A549 (cell line): ENCODE results near the gene ABCC5. TPM values are rescaled to one million over a fixed set of nuclear protein-coding genes. Genes with fewer than 3 reads are reported as not detected.

Experiments used
- ATAC-seq, 2 experiments: fragments of 200-7000 bp in 1 of 2; fragments of >200 bp in 1 of 2; cut with Nextera tagmentation in 1 of 2; cut with Tn5 transposase in 1 of 2; 3 replicates each; pipeline versions ENCODE4 v1.8.0 to v1.9.1; 2018 to 2020; ENCODE audit warnings: mild to moderate bottlenecking in 1 of 2, moderate library complexity in 1 of 2
- CTCF ChIA-PET: fragments of 300-600 bp; sonication (Branson Sonifier 250); formaldehyde crosslinking; extraction: SDS; loops from one replicate; lab custom pipeline; 2021; ENCODE audit warnings: antibody characterized with exemption, inconsistent platforms; lab: Yijun Ruan, JAX
- POLR2A ChIA-PET: fragments of 350-600 bp; formaldehyde crosslinking; extraction: SDS; loops from one replicate; lab custom pipeline; 2021; ENCODE audit warnings: antibody characterized with exemption, inconsistent platforms; lab: Yijun Ruan, JAX
- DNase-seq, 2 experiments: peaks; one replicate each; pipeline versions ENCODE4 v3.0.0 to v3.0.0-alpha.2; 2011 to 2016; ENCODE audit warnings: low read depth in 1 of 2, low spot score in 1 of 2
- FAIRE-seq: peaks from 2 replicates; lab custom pipeline; 2011; peaks lifted over from hg19 to GRCh38; lab: Jason Lieb, UNC
- H3K27ac ChIP-seq, 2 experiments: fragments of >200 bp; sonication (Bioruptor Twin); formaldehyde crosslinking; 3 replicates each; pipeline ENCODE4 v1.5.1; 2016 to 2017
- H3K4me1 ChIP-seq: fragments of >200 bp; sonication (Bioruptor Twin); formaldehyde crosslinking; 3 replicates; pipeline ENCODE4 v1.6.1; 2016
- H3K4me2 ChIP-seq: fragments of >200 bp; sonication (Bioruptor Twin); formaldehyde crosslinking; 3 replicates; pipeline ENCODE4 v1.6.1; 2016
- H3K4me3 ChIP-seq: fragments of >200 bp; sonication (Bioruptor Twin); formaldehyde crosslinking; 3 replicates; pipeline ENCODE4 v1.5.1; 2016
- H3K9me3 ChIP-seq: fragments of >200 bp; sonication (Bioruptor Twin); formaldehyde crosslinking; 3 replicates; pipeline ENCODE4 v1.6.1; 2016
- CBX8 ChIP-seq: fragments of 200-600 bp; sonication (generic); IDR thresholded peaks from 2 replicates; pipeline ENCODE4 v1.6.1; 2016
- CEBPB ChIP-seq, 2 experiments: fragments of >200 bp in 1 of 2; sonication (Bioruptor Twin) in 1 of 2; formaldehyde crosslinking in 1 of 2; IDR thresholded peaks; 2 replicates each; pipeline ENCODE4 v1.6.1; 2012 to 2016
- E2F6 ChIP-seq: IDR thresholded peaks from 2 replicates; pipeline ENCODE4 v1.6.1; 2012; ENCODE audit warnings: low read depth, borderline replicate concordance
- EHF ChIP-seq: fragments of 250-450 bp; sonication (Bioruptor Pico); IDR thresholded peaks from 2 replicates; pipeline ENCODE4 v1.5.0; 2020; ENCODE audit warnings: mild to moderate bottlenecking
- EHMT2 ChIP-seq: fragments of 200-600 bp; sonication (generic); IDR thresholded peaks from 2 replicates; pipeline ENCODE4 v1.6.1; 2016; ENCODE audit warnings: antibody characterized with exemption, low read depth, mild to moderate bottlenecking, moderate library complexity
- ELK1 ChIP-seq: fragments of 150-350 bp; IDR thresholded peaks from 2 replicates; pipeline ENCODE4 v1.6.1; 2014; ENCODE audit warnings: low read depth, mild to moderate bottlenecking, low read length
- EP300 ChIP-seq, 2 experiments: fragments of >200 bp; sonication (Bioruptor Twin); formaldehyde crosslinking; IDR thresholded peaks; 2 replicates in 1 of 2; 3 replicates in 1 of 2; pipeline ENCODE4 v1.6.1; 2016 to 2017
- ESRRA ChIP-seq: fragments of 150-350 bp; IDR thresholded peaks from 2 replicates; pipeline ENCODE4 v1.6.1; 2014; ENCODE audit warnings: mild to moderate bottlenecking, low read length, borderline replicate concordance
- FOSB ChIP-seq: fragments of 250-450 bp; sonication (Bioruptor Pico); IDR thresholded peaks from 2 replicates; pipeline ENCODE4 v1.5.0; 2020; ENCODE audit warnings: mild to moderate bottlenecking, moderate library complexity
- FOSL2 ChIP-seq, 2 experiments: fragments of 450-650 bp in 1 of 2; fragments of >200 bp in 1 of 2; sonication (Bioruptor Twin) in 1 of 2; formaldehyde crosslinking; IDR thresholded peaks; 2 replicates each; pipeline versions ENCODE4 v1.5.0 to v1.6.1; 2016 to 2020; ENCODE audit warnings: mild to moderate bottlenecking in 1 of 2, moderate library complexity in 1 of 2
- HDAC2 ChIP-seq: fragments of 200-600 bp; sonication (generic); IDR thresholded peaks from 2 replicates; pipeline ENCODE4 v1.6.1; 2016
- HOXB13 ChIP-seq: fragments of 250-450 bp; sonication (Bioruptor Pico); IDR thresholded peaks from 2 replicates; pipeline ENCODE4 v1.5.0; 2020; ENCODE audit warnings: low read depth, mild to moderate bottlenecking, moderate library complexity
- KDM5A ChIP-seq: fragments of 200-600 bp; sonication (generic); IDR thresholded peaks from 2 replicates; pipeline ENCODE4 v1.6.1; 2016; ENCODE audit warnings: antibody characterized with exemption, mild to moderate bottlenecking
- MAX ChIP-seq: IDR thresholded peaks from 2 replicates; pipeline ENCODE4 v1.6.1; 2012
- NFE2L2 ChIP-seq: fragments of 150-350 bp; conservative IDR thresholded peaks from 2 replicates; pipeline ENCODE4 v1.6.1; 2014; ENCODE audit warnings: low read length
- PBX3 ChIP-seq: IDR thresholded peaks from 2 replicates; pipeline ENCODE4 v1.6.1; 2012
- PHF8 ChIP-seq: fragments of 200-600 bp; sonication (generic); IDR thresholded peaks from 2 replicates; pipeline ENCODE4 v1.6.1; 2016; ENCODE audit warnings: low read depth, mild to moderate bottlenecking, antibody characterized with exemption, moderate library complexity, borderline replicate concordance
- POLR2AphosphoS2 ChIP-seq: conservative IDR thresholded peaks from 2 replicates; pipeline ENCODE4 v1.6.1; 2012; ENCODE audit warnings: low read length, improper control_type of control experiment, inconsistent platforms
- RCOR1 ChIP-seq: fragments of 150-350 bp; IDR thresholded peaks from 2 replicates; pipeline ENCODE4 v1.6.1; 2014; ENCODE audit warnings: antibody characterized with exemption, low read length, low read depth
- REST ChIP-seq: fragments of 200-600 bp; sonication (generic); IDR thresholded peaks from 2 replicates; pipeline ENCODE4 v1.6.1; 2016; ENCODE audit warnings: antibody characterized with exemption, mild to moderate bottlenecking, moderate library complexity
- TP53 ChIP-seq: fragments of 250-450 bp; sonication (Bioruptor Pico); IDR thresholded peaks from 2 replicates; pipeline ENCODE4 v1.5.0; 2021; ENCODE audit warnings: mild to moderate bottlenecking, moderate library complexity
- USF2 ChIP-seq: fragments of 450-650 bp; IDR thresholded peaks from 2 replicates; pipeline ENCODE4 v1.6.1; 2014; ENCODE audit warnings: antibody characterized with exemption
- ZFP36 ChIP-seq: fragments of 450-650 bp; IDR thresholded peaks from 2 replicates; pipeline ENCODE4 v1.6.1; 2014; ENCODE audit warnings: borderline replicate concordance; ENCODE audit not compliant: partially characterized antibody
- WGBS: methylation state at CpG from one replicate; pipeline ENCODE4 v1.1.6; 2017; ENCODE audit errors: missing lambda C conversion rate; 5-methylcytosine and 5-hydroxymethylcytosine counted together
- polyA plus RNA-seq, 4 experiments: library from polyadenylated mRNA; depleted of rRNA in 3 of 4; stranded (reverse); fragments of >200 nt; fragmentation: RNase III in 1 of 4; extraction: RNeasy Plus Mini Kit Qiagen cat#74134 plus additional on column Dnase treatment in 1 of 4; gene quantifications; 2 replicates in 3 of 4; 3 replicates in 1 of 4; pipeline ENCODE4 v1.2.3, GENCODE V29; 2011 to 2017

Gene ABCC5
- polyA plus RNA-seq, 2 of the 4 experiments (the other 2 are of a cell fraction): 14.2 to 20.7 TPM

GRCh38 chr3:184031187-184031792, 13.6 kb upstream of the ABCC5 start, which contains the start of gene HTR3D:
Gene HTR3D (plus strand): TSS chr3:184031742. CDS start chr3:184031742, 0 bp downstream.
- H3K4me3 ChIP-seq: no peak within 1 kb of the TSS
- FAIRE-seq: no peak
- no peak within 1 kb of the TSS for H3K27ac ChIP-seq
- CTCF ChIA-PET: no interaction called here
- no peak for ATAC-seq
- TF ChIP-seq REST (no peak), PBX3 (no peak), CEBPB (IDR thresholded peaks at IDR 0.05) (no peak), MAX (no peak), TP53 (no peak), FOSB (no peak), EP300 (IDR thresholded peaks at IDR 0.05) (no peak), USF2 (no peak)
- WGBS: 29% methylated on average over 4 of the region's 4 CpGs
- H3K4me2 ChIP-seq: no peak within 1 kb of the TSS
- H3K9me3 ChIP-seq: no peaks in the 10 kb centered on the region
- no peak for DNase-seq
- no peaks in the 10 kb centered on the region for H3K4me1 ChIP-seq
- POLR2A ChIA-PET: no interaction called here

- 44% methylated on average over 3 of the region's 3 CpGs for WGBS
- no peak overlapping the region for H3K4me3 ChIP-seq
- DNase-seq (no peak), ATAC-seq (no peak), FAIRE-seq (no peak)
- TF ChIP-seq KDM5A (no peak), HDAC2 (no peak), ELK1 (no peak), NFE2L2 (no peak), TP53 (no peak), FOSL2 (IDR thresholded peaks at IDR 0.05) (no peak), FOSL2 (CRISPR knock-in tag; IDR thresholded peaks at IDR 0.05) (no peak), HOXB13 (CRISPR knock-in tag) (no peak), CBX8 (no peak), EHMT2 (no peak), E2F6 (no peak), POLR2AphosphoS2 (no peak), EHF (no peak), PBX3 (no peak), RCOR1 (no peak), ZFP36 (no peak), PHF8 (no peak), ESRRA (no peak)
- CTCF ChIA-PET: no interaction called here
- H3K27ac ChIP-seq: no peak overlapping the region
- no peaks in the 10 kb centered on the region for H3K4me1 ChIP-seq
- POLR2A ChIA-PET: no interaction called here
- no peaks in the 10 kb centered on the region for H3K9me3 ChIP-seq
- H3K4me2 ChIP-seq: no peak overlapping the region
Observed at GRCh38 chr3:184030536-184030935, 12.9 kb upstream of the ABCC5 start.
